HG03025 (cell line): Measurements from ENCODE around the gene FREM1.
"Not testable (repeated sequence)": the region's sequence is repeated elsewhere in the genome, so short reads cannot be mapped to it uniquely, and the experiment has no call there.

Experiments used
- ATAC-seq: cut with Tn5 transposase; IDR thresholded peaks from one replicate; pipeline ENCODE4 v1.9.1; 2021; ENCODE audit warnings: mild to moderate bottlenecking, moderate library complexity; ENCODE audit not compliant: unreplicated experiment, low FRiP score

Gene FREM1

GRCh38 chr9:14909961-14910805 lies at the start of gene FREM1:
FREM1 (minus strand) TSS chr9:14910428; CDS start chr9:14868977, 41,451 bp downstream.
- no peak for ATAC-seq

- no peak for ATAC-seq
Observed at GRCh38 chr9:14958989-14959388, 48.8 kb upstream of the FREM1 start.

- ATAC-seq: no peak
Observed at GRCh38 chr9:14957109-14957508, 46.9 kb upstream of the FREM1 start.

GRCh38 chr9:14956208-14956607 lies 46.0 kb upstream of the FREM1 start:
- ATAC-seq: no peak

- no peak for ATAC-seq
Observed at GRCh38 chr9:14945351-14945750, 35.1 kb upstream of the FREM1 start.

GRCh38 chr9:14941501-14942405 lies 31.5 kb upstream of the FREM1 start:
- ATAC-seq: no peak

- ATAC-seq: no peak
Observed at GRCh38 chr9:14939378-14939777, 29.1 kb upstream of the FREM1 start.

- no peak for ATAC-seq
Observed at GRCh38 chr9:14937216-14937615, 27.0 kb upstream of the FREM1 start.

GRCh38 chr9:14936491-14936890 lies 26.3 kb upstream of the FREM1 start:
- no peak for ATAC-seq

GRCh38 chr9:14935964-14936363 lies 25.7 kb upstream of the FREM1 start:
- no peak for ATAC-seq

- no peak for ATAC-seq
Observed at GRCh38 chr9:14935106-14935751, 25.0 kb upstream of the FREM1 start.

- ATAC-seq: no peak
Observed at GRCh38 chr9:14932641-14933040, 22.4 kb upstream of the FREM1 start.

GRCh38 chr9:14932231-14932630 lies 22.0 kb upstream of the FREM1 start:
- ATAC-seq: no peak

- ATAC-seq: no peak
Observed at GRCh38 chr9:14926941-14927624, 16.9 kb upstream of the FREM1 start.

- ATAC-seq: no peak
Observed at GRCh38 chr9:14924230-14925219, 14.3 kb upstream of the FREM1 start.

GRCh38 chr9:14923701-14924100 lies 13.5 kb upstream of the FREM1 start:
- no peak for ATAC-seq

- not testable (repeated sequence) for ATAC-seq
Observed at GRCh38 chr9:14920805-14921204, 10.6 kb upstream of the FREM1 start.

- ATAC-seq: no peak
Observed at GRCh38 chr9:14913366-14913765, 3.1 kb upstream of the FREM1 start.

- no peak for ATAC-seq
Observed at GRCh38 chr9:14912859-14913258, 2.6 kb upstream of the FREM1 start.
